ENCODE results near the gene PEA15.

Gene PEA15

GRCh38 chr1:160204526-160205241 lies 500 bp upstream of the PEA15 start:
- H4K20me1 ChIP-seq: peaks cover 19 to 43% (median 37%) of the 10 kb centered on the region in 11 experiments
- no peaks in the 10 kb centered on the region for H3K9me3 ChIP-seq (replicated peaks in 1 of 11)
- peak overlapping the region; percentile 39 to 99 (median 70); a peak in 21 of 22 replicates for H3K9ac ChIP-seq
- peak overlapping the region; percentile 81 to 98 (median 91) for H3K4me2 ChIP-seq
- H3K4me3 ChIP-seq: peak overlapping the region; percentile 23 to 98 (median 82); a peak in 17 of 20 replicates
- peaks cover 44 to 66% (median 57%) of the 10 kb centered on the region in 10 experiments for H3K4me1 ChIP-seq
- TF ChIP-seq Cebpa-rat (IDR thresholded peaks at IDR 0.05): no peak
- H3K27me3 ChIP-seq: no peaks in the 10 kb centered on the region
- peak overlapping the region; percentile 60 to 98 (median 81); a peak in 21 of 22 replicates for H3K27ac ChIP-seq
- peaks cover under 1 to 27% (median 24%) of the 10 kb centered on the region in 11 experiments; a peak in 21 of 22 replicates for H3K36me3 ChIP-seq

GRCh38 chr1:160206036-160206389 lies 829 bp downstream of the PEA15 start:
- Histone ChIP-seq H3K27ac (peak overlapping the region; percentile 84 to 98 (median 92)), H3K4me3 (peak overlapping the region; percentile 74 to 99 (median 95)), H3K36me3 (peaks cover 13 to 40% (median 37%) of the 10 kb centered on the region in 11 experiments), H4K20me1 (peaks cover 23 to 55% (median 50%) of the 10 kb centered on the region in 11 experiments), H3K9ac (peak overlapping the region; percentile 92 to 99 (median 96)), H3K9me3 (replicated peaks in 1 of 11) (no peaks in the 10 kb centered on the region), H3K4me1 (peaks cover 52 to 71% (median 69%) of the 10 kb centered on the region in 10 experiments), H3K27me3 (no peaks in the 10 kb centered on the region), H3K4me2 (peak overlapping the region; percentile 86 to 99 (median 96))
- no peak for TF ChIP-seq Cebpa-rat (IDR thresholded peaks at IDR 0.05)

GRCh38 chr1:160206421-160207117 lies 1.4 kb downstream of the PEA15 start:
- H3K27ac ChIP-seq: peak overlapping the region in 9 of 11 experiments; percentile 86 to 98 (median 93); a peak in 19 of 22 replicates
- peak overlapping the region; percentile 74 to 99 (median 95); a peak in 19 of 20 replicates for H3K4me3 ChIP-seq
- H3K27me3 ChIP-seq: no peaks in the 10 kb centered on the region
- H3K4me1 ChIP-seq: peaks cover 52 to 76% (median 69%) of the 10 kb centered on the region in 10 experiments
- peaks cover 23 to 60% (median 56%) of the 10 kb centered on the region in 11 experiments for H4K20me1 ChIP-seq
- peaks cover 18 to 46% (median 42%) of the 10 kb centered on the region in 11 experiments for H3K36me3 ChIP-seq
- no peaks in the 10 kb centered on the region for H3K9me3 ChIP-seq (replicated peaks in 1 of 11)
- H3K4me2 ChIP-seq: peak overlapping the region; percentile 86 to 99 (median 96)
- TF ChIP-seq Cebpa-rat (IDR thresholded peaks at IDR 0.05): no peak
- peak overlapping the region; percentile 92 to 99 (median 96); a peak in 21 of 22 replicates for H3K9ac ChIP-seq

- peak overlapping the region in 1 of 11 experiments; percentile 98; a peak in 1 of 22 replicates for H3K9ac ChIP-seq
Observed at GRCh38 chr1:160207118-160207650, 2.0 kb downstream of the PEA15 start.

GRCh38 chr1:160207771-160208556 lies 2.8 kb downstream of the PEA15 start:
- H4K20me1 ChIP-seq: peaks cover 23 to 70% (median 59%) of the 10 kb centered on the region in 11 experiments
- peaks cover 32 to 60% (median 56%) of the 10 kb centered on the region in 11 experiments for H3K36me3 ChIP-seq
- peaks cover 52 to 76% (median 69%) of the 10 kb centered on the region in 10 experiments for H3K4me1 ChIP-seq
- H3K27ac ChIP-seq: peak overlapping the region in 2 of 11 experiments; percentile 89 to 96; a peak in 3 of 22 replicates
- H3K4me3 ChIP-seq: no peak overlapping the region
- no peak overlapping the region for H3K9ac ChIP-seq
- H3K9me3 ChIP-seq (replicated peaks in 1 of 11): no peaks in the 10 kb centered on the region
- peak overlapping the region in 10 of 11 experiments; percentile 21 to 99 (median 95); a peak in 19 of 22 replicates for H3K4me2 ChIP-seq
- no peaks in the 10 kb centered on the region for H3K27me3 ChIP-seq
- TF ChIP-seq Cebpa-rat (IDR thresholded peaks at IDR 0.05): no peak

More at GRCh38 chr1:160207118-160207650, 2.0 kb downstream of the PEA15 start:
- H3K27me3 ChIP-seq: no peaks in the 10 kb centered on the region
- H3K36me3 ChIP-seq: peaks cover 25 to 52% (median 49%) of the 10 kb centered on the region in 11 experiments
- peaks cover 52 to 76% (median 69%) of the 10 kb centered on the region in 10 experiments for H3K4me1 ChIP-seq
- H4K20me1 ChIP-seq: peaks cover 23 to 62% (median 59%) of the 10 kb centered on the region in 11 experiments
- peak overlapping the region; percentile 86 to 99 (median 96) for H3K4me2 ChIP-seq
- peak overlapping the region in 1 of 10 experiments; percentile 6; a peak in 2 of 20 replicates for H3K4me3 ChIP-seq
- H3K27ac ChIP-seq: peak overlapping the region in 6 of 11 experiments; percentile 5 to 98 (median 92); a peak in 7 of 22 replicates
- TF ChIP-seq Cebpa-rat (IDR thresholded peaks at IDR 0.05): no peak
- no peaks in the 10 kb centered on the region for H3K9me3 ChIP-seq (replicated peaks in 1 of 11)

- peaks cover 40 to 67% (median 63%) of the 10 kb centered on the region in 11 experiments for H3K36me3 ChIP-seq
- peak overlapping the region in 8 of 11 experiments; percentile 12 to 99 (median 93); a peak in 13 of 22 replicates for H3K4me2 ChIP-seq
- no peak overlapping the region; a peak in 2 of 22 replicates for H3K27ac ChIP-seq
- no peaks in the 10 kb centered on the region for H3K9me3 ChIP-seq (replicated peaks in 1 of 11)
- peaks cover 48 to 71% (median 64%) of the 10 kb centered on the region in 10 experiments for H3K4me1 ChIP-seq
- no peak overlapping the region for H3K9ac ChIP-seq
- no peak overlapping the region for H3K4me3 ChIP-seq
- H4K20me1 ChIP-seq: peaks cover 23 to 76% (median 59%) of the 10 kb centered on the region in 11 experiments
- no peaks in the 10 kb centered on the region for H3K27me3 ChIP-seq
- no peak for TF ChIP-seq Cebpa-rat (IDR thresholded peaks at IDR 0.05)
Observed at GRCh38 chr1:160208557-160209320, 3.6 kb downstream of the PEA15 start.

GRCh38 chr1:160209321-160210046 lies 4.3 kb downstream of the PEA15 start:
- Histone ChIP-seq H3K27ac (no peak overlapping the region), H3K4me3 (no peak overlapping the region), H3K36me3 (peaks cover 47 to 75% (median 70%) of the 10 kb centered on the region in 11 experiments), H3K27me3 (no peaks in the 10 kb centered on the region), H3K9me3 (replicated peaks in 1 of 11) (no peaks in the 10 kb centered on the region), H3K4me1 (peaks cover 41 to 64% (median 57%) of the 10 kb centered on the region in 10 experiments), H3K4me2 (peak overlapping the region; percentile 6 to 96 (median 42); a peak in 15 of 22 replicates), H3K9ac (peak overlapping the region in 1 of 11 experiments; percentile 24; a peak in 2 of 22 replicates), H4K20me1 (peaks cover 23 to 84% (median 62%) of the 10 kb centered on the region in 11 experiments)
- TF ChIP-seq Cebpa-rat (IDR thresholded peaks at IDR 0.05): no peak

Data from BLaER1 treated with 17β-estradiol and CSF1 and Interleukin-3, amounts not matched to agents 10 nM and 100 nM (cell line).